B cell (primary cell): Measurements from ENCODE around the gene PAWR. TPM values are rescaled to one million over a fixed set of nuclear protein-coding genes. Genes with fewer than 3 reads are reported as not detected.

Experiments used
- ATAC-seq: fragments of 200-7000 bp; cut with Tn5 transposase; one replicate; pipeline ENCODE4 v1.10.0; 2021; ENCODE audit warnings: low read depth, mild to moderate bottlenecking, moderate number of reproducible peaks, moderate library complexity
- CTCF ChIA-PET: fragments of 350-600 bp; sonication (Branson Sonifier 250); formaldehyde crosslinking; loops from one replicate; lab custom pipeline; 2021; ENCODE audit warnings: antibody characterized with exemption, inconsistent platforms; lab: Charles Lee
- POLR2A ChIA-PET: fragments of 350-600 bp; sonication (Branson Sonifier 250); formaldehyde crosslinking; loops from one replicate; lab custom pipeline; 2021; ENCODE audit warnings: antibody characterized with exemption; lab: Charles Lee
- DNase-seq: peaks from one replicate; pipeline ENCODE4 v3.0.0; 2013
- H2AFZ ChIP-seq: 2 replicates; pipeline ENCODE4 v1.6.1; 2012; ENCODE audit warnings: mild to moderate bottlenecking, low read depth, low read length; ENCODE audit not compliant: insufficient read depth, poor library complexity, severe bottlenecking
- H3K27ac ChIP-seq, 2 donors: 1 replicate in 1 of 2; 2 replicates in 1 of 2; pipeline ENCODE4 v1.5.1; 2012 to 2013; ENCODE audit warnings: low read length in 2 of 2, mild to moderate bottlenecking in 2 of 2, moderate library complexity in 1 of 2
- H3K27me3 ChIP-seq, 4 experiments: fragments of 200-600 bp in 1 of 4; sonication (generic) in 1 of 4; replicated peaks in 1 of 4; 1 replicate in 2 of 4; 2 replicates in 2 of 4; pipeline versions ENCODE4 v1.6.1 to v1.7.0; 2013 to 2016; ENCODE audit warnings: low read length in 3 of 4, mild to moderate bottlenecking in 2 of 4, mixed read lengths in 1 of 4, moderate library complexity in 1 of 4; ENCODE audit not compliant: insufficient read depth in 4 of 4, control insufficient read depth in 3 of 4; ENCODE audit errors: control extremely low read depth in 1 of 4
- H3K36me3 ChIP-seq, 2 experiments: replicated peaks in 1 of 2; 1 replicate in 1 of 2; 2 replicates in 1 of 2; pipeline versions ENCODE4 v1.6.1 to v1.7.1; 2013; ENCODE audit warnings: low read length in 1 of 2; ENCODE audit not compliant: insufficient read depth in 2 of 2, control insufficient read depth in 1 of 2; ENCODE audit errors: control extremely low read depth in 1 of 2, extremely low read depth in 1 of 2
- H3K4me1 ChIP-seq, 2 donors: fragments of 200-600 bp in 1 of 2; sonication (generic) in 1 of 2; 1 replicate in 1 of 2; 2 replicates in 1 of 2; pipeline versions ENCODE4 v1.5.1 to v1.6.1; 2013 to 2017; ENCODE audit warnings: low read length in 2 of 2; ENCODE audit not compliant: control insufficient read depth in 2 of 2, insufficient read depth in 2 of 2
- H3K4me2 ChIP-seq: replicated peaks from 2 replicates; pipeline ENCODE3; 2012; ENCODE audit warnings: mild to moderate bottlenecking, low read depth, low read length; ENCODE audit not compliant: poor library complexity, severe bottlenecking
- H3K4me3 ChIP-seq, 5 experiments: fragments of 200-600 bp in 1 of 5; sonication (generic) in 1 of 5; 1 replicate in 3 of 5; 2 replicates in 2 of 5; pipeline versions ENCODE4 v1.5.1 to v1.7.0; 2011 to 2016; ENCODE audit warnings: low read length in 4 of 5, mild to moderate bottlenecking in 4 of 5, low read depth in 2 of 5, control low read depth in 1 of 5, moderate library complexity in 1 of 5; ENCODE audit not compliant: insufficient read depth in 1 of 5; ENCODE audit errors: control extremely low read depth in 1 of 5, extremely low read depth in 1 of 5
- H3K79me2 ChIP-seq: fragments of 200-600 bp; sonication (generic); one replicate; pipeline ENCODE4 v1.6.0; 2016; ENCODE audit warnings: low read length; ENCODE audit not compliant: control insufficient read depth, insufficient read depth
- H3K9ac ChIP-seq: fragments of 200-600 bp; sonication (generic); 2 replicates; pipeline ENCODE4 v1.6.1; 2017; ENCODE audit warnings: mild to moderate bottlenecking, low read length, moderate library complexity
- H3K9me3 ChIP-seq, 3 donors: one replicate each; pipeline versions ENCODE4 v1.6.1 to v1.7.1; 2013; ENCODE audit warnings: low read length in 2 of 3; ENCODE audit not compliant: control insufficient read depth in 2 of 3, insufficient read depth in 1 of 3; ENCODE audit errors: control extremely low read depth in 1 of 3
- H4K20me1 ChIP-seq: 2 replicates; pipeline ENCODE4 v1.6.0; 2012; ENCODE audit warnings: mild to moderate bottlenecking, low read length; ENCODE audit not compliant: insufficient read depth, control insufficient read depth, poor library complexity, severe bottlenecking
- H3K27ac Mint-ChIP-seq: one replicate; pipeline ENCODE4 v1.8.0; 2021; ENCODE audit warnings: mixed read lengths
- H3K27me3 Mint-ChIP-seq: one replicate; pipeline ENCODE4 v1.8.0; 2021; ENCODE audit warnings: mixed read lengths
- H3K4me1 Mint-ChIP-seq: one replicate; pipeline ENCODE4 v1.8.0; 2021; ENCODE audit warnings: mixed read lengths
- H3K4me3 Mint-ChIP-seq: one replicate; pipeline ENCODE4 v1.8.0; 2021; ENCODE audit warnings: mixed read lengths
- H3K9me3 Mint-ChIP-seq: one replicate; pipeline ENCODE4 v1.8.0; 2022; ENCODE audit warnings: mixed read lengths; ENCODE audit not compliant: insufficient read depth
- CTCF ChIP-seq: fragments of 200-600 bp; IDR thresholded peaks from one replicate; pipeline ENCODE4 v1.8.0; 2022; ENCODE audit warnings: antibody characterized with exemption, mild to moderate bottlenecking
- EZH2 ChIP-seq: IDR thresholded peaks from 2 replicates; pipeline ENCODE4 v1.6.1; 2012; ENCODE audit warnings: borderline replicate concordance, low read depth, mild to moderate bottlenecking, moderate library complexity, low read length; ENCODE audit not compliant: insufficient read depth, poor library complexity, severe bottlenecking
- WGBS: methylation state at CpG from one replicate; pipeline ENCODE4 v1.1.5; 2013; ENCODE audit warnings: missing lambda C conversion rate; ENCODE audit not compliant: insufficient coverage; 5-methylcytosine and 5-hydroxymethylcytosine counted together
- intact Hi-C: fragments of 100-400 bp; cut with micrococcal nuclease; formaldehyde crosslinking; loops from one replicate; pipeline ENCODE4 v1.10.0; 2022
- polyA plus RNA-seq: library from polyadenylated mRNA; depleted of rRNA; stranded (reverse); fragments of >200 nt; gene quantifications from 2 replicates; pipeline ENCODE4 v1.2.3, GENCODE V29; 2012
- total RNA-seq, 2 donors: library from RNA; stranded (reverse); fragments of 120-200 nt in 1 of 2; gene quantifications; 1 replicate in 1 of 2; 2 replicates in 1 of 2; pipeline versions ENCODE4 v1.2.3 to v1.2.4, GENCODE V29; 2013 to 2022

PAWR gene
- total and polyA plus RNA-seq, 2 donors (not counting 1 experiment from before 2014, with no cell fraction given): 17.9 to 90.1 TPM

GRCh38 chr12:79553863-79554574 lies 136.7 kb downstream of the PAWR start:
- H3K4me1 Mint-ChIP-seq: peaks cover 5% of the 10 kb centered on the region
- H3K27me3 Mint-ChIP-seq: no peaks in the 10 kb centered on the region
- CTCF ChIA-PET: interaction anchor here (0.6 to 1.3 kb wide), 3 partner anchors 180 to 186 kb away, joined by 3 to 8 read pairs (median 8); no protein-coding TSS in a partner anchor
- H3K36me3 ChIP-seq: peaks cover 0 to 3% of the 10 kb centered on the region in 2 experiments
- POLR2A ChIA-PET: no interaction called here
- H3K4me3 Mint-ChIP-seq: no peak overlapping the region
- H3K9me3 ChIP-seq: peaks cover 0 to 6% (median 0%) of the 10 kb centered on the region in 3 donors
- no peak overlapping the region for H3K4me3 ChIP-seq
- WGBS: 98% methylated on average over 15 of the region's 24 CpGs
- DNase-seq (no peak), ATAC-seq (no peak)
- no peaks in the 10 kb centered on the region for H3K9me3 Mint-ChIP-seq
- no peak overlapping the region for H3K27ac ChIP-seq
- H3K9ac ChIP-seq: no peak overlapping the region
- no peak for TF ChIP-seq CTCF
- no peak for TF ChIP-seq EZH2
- intact Hi-C loops: no loop called here
- H3K79me2 ChIP-seq: no peaks in the 10 kb centered on the region
- no peak overlapping the region for H3K4me2 ChIP-seq
- peaks cover 3 to 5% of the 10 kb centered on the region in 2 donors for H3K4me1 ChIP-seq
- no peaks in the 10 kb centered on the region for H3K27me3 ChIP-seq
- H2AFZ ChIP-seq: no peak overlapping the region
- no peaks in the 10 kb centered on the region for H4K20me1 ChIP-seq
- H3K27ac Mint-ChIP-seq: no peak overlapping the region

- H3K9me3 ChIP-seq: peaks cover 0 to 6% (median 0%) of the 10 kb centered on the region in 3 donors
- TF ChIP-seq EZH2: no peak
- no peak for TF ChIP-seq CTCF
- H3K4me2 ChIP-seq: no peak overlapping the region
- DNase-seq (no peak), ATAC-seq (no peak)
- H3K79me2 ChIP-seq: no peaks in the 10 kb centered on the region
- 100% methylated on average over 4 of the region's 6 CpGs for WGBS
- H3K4me3 ChIP-seq: no peak overlapping the region
- intact Hi-C loops: no loop called here
- CTCF ChIA-PET: no interaction called here
- POLR2A ChIA-PET: no interaction called here
- peaks cover 2% of the 10 kb centered on the region in 2 donors for H3K4me1 ChIP-seq
- no peaks in the 10 kb centered on the region for H3K27me3 Mint-ChIP-seq
- H3K27me3 ChIP-seq: no peaks in the 10 kb centered on the region
- H3K36me3 ChIP-seq: peaks cover 0 to 3% of the 10 kb centered on the region in 2 experiments
- no peak overlapping the region for H3K27ac Mint-ChIP-seq
- no peak overlapping the region for H3K9ac ChIP-seq
- H4K20me1 ChIP-seq: no peaks in the 10 kb centered on the region
- H3K9me3 Mint-ChIP-seq: no peaks in the 10 kb centered on the region
- H3K4me3 Mint-ChIP-seq: no peak overlapping the region
- H2AFZ ChIP-seq: no peak overlapping the region
- H3K4me1 Mint-ChIP-seq: peaks cover 3% of the 10 kb centered on the region
- H3K27ac ChIP-seq: no peak overlapping the region
Measured at GRCh38 chr12:79552192-79552591, 138.6 kb downstream of the PAWR start.
